Measurements from ENCODE around the gene GALNT10. TPM values are rescaled to one million over a fixed set of nuclear protein-coding genes. Genes with fewer than 3 reads are reported as not detected.

GALNT10 gene
- total and polyA plus RNA-seq, 10 of the 15 experiments (the other 5 are each of a cell fraction or from before 2014, with no cell fraction given) = 3.9 to 35.4 (median 15.5) TPM

DNA sequence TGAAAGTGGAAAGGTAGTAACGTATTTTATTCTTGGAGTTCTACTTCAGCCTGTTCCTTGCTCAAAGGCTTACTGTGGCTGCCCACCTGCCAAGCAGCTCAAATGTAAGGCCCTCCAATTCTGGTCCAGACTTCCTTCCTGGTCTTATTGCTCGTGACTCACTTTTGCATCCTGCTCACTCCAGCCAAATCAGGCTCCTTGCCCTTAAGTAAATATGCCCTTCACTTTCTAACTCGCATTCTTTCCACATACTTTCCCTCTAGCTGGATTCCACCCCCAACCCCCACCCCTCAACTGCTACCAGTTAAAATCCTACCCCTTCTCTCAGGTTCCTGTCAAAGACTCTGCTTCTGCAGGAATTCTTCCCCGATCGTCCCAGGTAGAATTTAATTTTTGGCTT is 96.6 kb downstream of the GALNT10 start (continued):
- no peak for TF ChIP-seq IKZF2 (IDR thresholded peaks at IDR 0.05)
- no peak for TF ChIP-seq CHD4 (IDR thresholded peaks at IDR 0.05)
- no peak for TF ChIP-seq RB1 (IDR thresholded peaks at IDR 0.05; ENCODE audit: borderline replicate concordance)
- TF ChIP-seq, protein P1, sequence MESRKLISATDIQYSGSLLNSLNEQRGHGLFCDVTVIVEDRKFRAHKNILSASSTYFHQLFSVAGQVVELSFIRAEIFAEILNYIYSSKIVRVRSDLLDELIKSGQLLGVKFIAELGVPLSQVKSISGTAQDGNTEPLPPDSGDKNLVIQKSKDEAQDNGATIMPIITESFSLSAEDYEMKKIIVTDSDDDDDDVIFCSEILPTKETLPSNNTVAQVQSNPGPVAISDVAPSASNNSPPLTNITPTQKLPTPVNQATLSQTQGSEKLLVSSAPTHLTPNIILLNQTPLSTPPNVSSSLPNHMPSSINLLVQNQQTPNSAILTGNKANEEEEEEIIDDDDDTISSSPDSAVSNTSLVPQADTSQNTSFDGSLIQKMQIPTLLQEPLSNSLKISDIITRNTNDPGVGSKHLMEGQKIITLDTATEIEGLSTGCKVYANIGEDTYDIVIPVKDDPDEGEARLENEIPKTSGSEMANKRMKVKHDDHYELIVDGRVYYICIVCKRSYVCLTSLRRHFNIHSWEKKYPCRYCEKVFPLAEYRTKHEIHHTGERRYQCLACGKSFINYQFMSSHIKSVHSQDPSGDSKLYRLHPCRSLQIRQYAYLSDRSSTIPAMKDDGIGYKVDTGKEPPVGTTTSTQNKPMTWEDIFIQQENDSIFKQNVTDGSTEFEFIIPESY (IDR thresholded peaks at IDR 0.05) = no peak
- no peak for TF ChIP-seq MEF2A (IDR thresholded peaks at IDR 0.05; ENCODE audit: insufficient read depth, low read depth, low read length)
- no peak for TF ChIP-seq JUNB (IDR thresholded peaks at IDR 0.05)
- TF ChIP-seq JUND (IDR thresholded peaks at IDR 0.05; ENCODE audit: low read depth, low read length) = no peak
- TF ChIP-seq GATAD2B (conservative IDR thresholded peaks at IDR 0.05; ENCODE audit: low read depth) = no peak

DNA sequence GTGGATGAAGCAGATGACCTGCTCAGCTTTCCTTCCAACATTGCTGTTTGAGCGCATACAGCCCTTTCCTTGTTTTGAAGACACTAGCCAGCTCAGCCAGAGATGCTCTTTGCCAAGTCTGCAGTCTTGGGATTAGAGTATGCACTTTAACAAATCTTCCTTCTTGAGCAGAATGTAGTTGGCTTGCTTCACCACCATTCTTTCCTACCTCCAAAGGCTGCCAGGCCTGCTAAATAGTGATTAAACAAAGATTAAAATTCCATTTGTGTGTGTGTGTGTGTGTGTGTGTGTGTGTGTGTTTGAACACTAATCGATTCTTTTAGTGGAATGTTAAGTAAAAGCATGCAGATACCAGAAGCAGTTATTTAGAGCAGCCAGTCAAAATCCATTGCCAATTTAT is 97.6 kb downstream of the GALNT10 start:
- POLR2A ChIA-PET = no interaction called here
- SMC1A ChIA-PET (ENCODE audit: uncharacterized antibody, unreplicated experiment) = interaction anchor here (1.2 to 3.2 kb wide), 4 partner anchors 9 to 50 kb away, joined by 4 to 13 read pairs (median 4); no protein-coding TSS in a partner anchor
- TF ChIP-seq HCFC1 (IDR thresholded peaks at IDR 0.05; ENCODE audit: low read length) (no peak), RBBP5 (conservative IDR thresholded peaks at IDR 0.05) (no peak), NBN (IDR thresholded peaks at IDR 0.05) (no peak), MXI1 (IDR thresholded peaks at IDR 0.05; ENCODE audit: low read depth, low read length) (no peak), ZNF384 (IDR thresholded peaks at IDR 0.05; ENCODE audit: borderline replicate concordance, low read depth, low read length) (no peak), NRF1 (conservative IDR thresholded peaks at IDR 0.05; ENCODE audit: low read depth, low read length) (no peak), ZBED1 (IDR thresholded peaks at IDR 0.05; ENCODE audit: borderline replicate concordance) (no peak), NR2C1 (IDR thresholded peaks at IDR 0.05) (no peak), CREM (IDR thresholded peaks at IDR 0.05; ENCODE audit: low read depth) (no peak), MEF2B (IDR thresholded peaks at IDR 0.05; ENCODE audit: partially characterized antibody, poor library complexity, severe bottlenecking) (no peak), FOS (IDR thresholded peaks at IDR 0.05; ENCODE audit: borderline replicate concordance, extremely low read depth, insufficient read length) (no peak), CEBPB (IDR thresholded peaks at IDR 0.05; ENCODE audit: borderline replicate concordance in 1 of 2, low read depth in 2 of 2, low read length in 2 of 2) (no peak), FOXM1 (IDR thresholded peaks at IDR 0.05; ENCODE audit: low read depth, low read length) (no peak)
- TF ChIP-seq, protein P2, sequence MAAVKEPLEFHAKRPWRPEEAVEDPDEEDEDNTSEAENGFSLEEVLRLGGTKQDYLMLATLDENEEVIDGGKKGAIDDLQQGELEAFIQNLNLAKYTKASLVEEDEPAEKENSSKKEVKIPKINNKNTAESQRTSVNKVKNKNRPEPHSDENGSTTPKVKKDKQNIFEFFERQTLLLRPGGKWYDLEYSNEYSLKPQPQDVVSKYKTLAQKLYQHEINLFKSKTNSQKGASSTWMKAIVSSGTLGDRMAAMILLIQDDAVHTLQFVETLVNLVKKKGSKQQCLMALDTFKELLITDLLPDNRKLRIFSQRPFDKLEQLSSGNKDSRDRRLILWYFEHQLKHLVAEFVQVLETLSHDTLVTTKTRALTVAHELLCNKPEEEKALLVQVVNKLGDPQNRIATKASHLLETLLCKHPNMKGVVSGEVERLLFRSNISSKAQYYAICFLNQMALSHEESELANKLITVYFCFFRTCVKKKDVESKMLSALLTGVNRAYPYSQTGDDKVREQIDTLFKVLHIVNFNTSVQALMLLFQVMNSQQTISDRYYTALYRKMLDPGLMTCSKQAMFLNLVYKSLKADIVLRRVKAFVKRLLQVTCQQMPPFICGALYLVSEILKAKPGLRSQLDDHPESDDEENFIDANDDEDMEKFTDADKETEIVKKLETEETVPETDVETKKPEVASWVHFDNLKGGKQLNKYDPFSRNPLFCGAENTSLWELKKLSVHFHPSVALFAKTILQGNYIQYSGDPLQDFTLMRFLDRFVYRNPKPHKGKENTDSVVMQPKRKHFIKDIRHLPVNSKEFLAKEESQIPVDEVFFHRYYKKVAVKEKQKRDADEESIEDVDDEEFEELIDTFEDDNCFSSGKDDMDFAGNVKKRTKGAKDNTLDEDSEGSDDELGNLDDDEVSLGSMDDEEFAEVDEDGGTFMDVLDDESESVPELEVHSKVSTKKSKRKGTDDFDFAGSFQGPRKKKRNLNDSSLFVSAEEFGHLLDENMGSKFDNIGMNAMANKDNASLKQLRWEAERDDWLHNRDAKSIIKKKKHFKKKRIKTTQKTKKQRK (IDR thresholded peaks at IDR 0.05; ENCODE audit: low read depth, low read length) = no peak

More for the DNA sequence above, 97.6 kb downstream of the GALNT10 start:
- no TSS peak for BruUV-seq (replicated peaks)
- no peaks in the 10 kb centered on the region for H3K9me3 ChIP-seq (replicated peaks; ENCODE audit: control insufficient read depth, insufficient read depth, low read length)
- H4K20me1 ChIP-seq (ENCODE audit: control insufficient read depth, insufficient read depth) = no peaks in the 10 kb centered on the region
- H3K27me3 ChIP-seq (replicated peaks in 1 of 2; ENCODE audit: control insufficient read depth in 2 of 2, insufficient read depth in 2 of 2, low read length in 1 of 2) = no peaks in the 10 kb centered on the region
- H3K27ac ChIP-seq (ENCODE audit: control insufficient read depth, insufficient read depth) = no peak overlapping the region
- H2AFZ ChIP-seq (ENCODE audit: control insufficient read depth, low read depth, low read length) = no peak overlapping the region
- H3K4me1 ChIP-seq (ENCODE audit: control insufficient read depth, insufficient read depth, low read length) = peaks cover 26% of the 10 kb centered on the region
- ChIA-PET RAD21 (ENCODE audit: unreplicated experiment) (interaction anchor here (1.5 kb wide), 1 partner anchor 98 kb away, joined by 3 read pairs; the partner anchor contains the start of gene GALNT10), CTCF (no interaction called here)
- H3K4me2 ChIP-seq (ENCODE audit: control insufficient read depth, insufficient read depth) = no peak overlapping the region
- in situ Hi-C loops (cut with MboI) = no loop called here
- H3K36me3 ChIP-seq (ENCODE audit: control insufficient read depth in 2 of 2, insufficient read depth in 2 of 2, low read length in 1 of 2) = no peaks in the 10 kb centered on the region; a peak in 1 of 4 replicates
- H3K79me2 ChIP-seq (ENCODE audit: control insufficient read depth, insufficient read depth, low read length) = no peaks in the 10 kb centered on the region
- H3K9ac ChIP-seq (ENCODE audit: control insufficient read depth, insufficient read depth, low read length) = no peak overlapping the region
- ATAC-seq (no peak), FAIRE-seq (no peak), DNase-seq (ENCODE audit: low read depth, low spot score) (no peak)
- 75% methylated on average over 2 of the region's 2 CpGs for WGBS (ENCODE audit: insufficient coverage, insufficient replicate concordance, low lambda C conversion rate, missing lambda C conversion rate)
- H3K4me3 ChIP-seq = no peak overlapping the region
- intact Hi-C loops (cut with micrococcal nuclease; ENCODE audit: unreplicated experiment) = no loop called here
